CD4-positive, alpha-beta T cell (primary cell): ENCODE results near the gene PLK3. TPM values are rescaled to one million over a fixed set of nuclear protein-coding genes. Genes with fewer than 3 reads are reported as not detected.
A peak's percentile ranks its signal among the peaks of the same experiment; 100 is the strongest.
"Not testable (repeated sequence)": the region's sequence is repeated elsewhere in the genome, so short reads cannot be mapped to it uniquely, and the experiment has no call there.

ENCODE experiments used
- ATAC-seq: fragments of 200-7000 bp; cut with Tn5 transposase; one replicate; pipeline ENCODE4 v1.10.0; 2022; ENCODE audit warnings: mild to moderate bottlenecking; ENCODE audit not compliant: poor library complexity
- CTCF ChIA-PET: fragments of 350-600 bp; sonication (Branson Sonifier 250); formaldehyde crosslinking; loops from one replicate; lab custom pipeline; 2021; ENCODE audit warnings: antibody characterized with exemption, inconsistent platforms; lab: Charles Lee
- POLR2A ChIA-PET: fragments of 350-600 bp; sonication (Branson Sonifier 250); formaldehyde crosslinking; loops from one replicate; lab custom pipeline; 2021; ENCODE audit warnings: antibody characterized with exemption, inconsistent platforms; lab: Charles Lee
- DNase-seq, 14 experiments: peaks; one replicate each; pipeline ENCODE4 v3.0.0-alpha.2; 2013 to 2020; ENCODE audit warnings: mixed read lengths in 2 of 14
- H3K27ac ChIP-seq, 2 donors: one replicate each; pipeline versions ENCODE4 v1.5.1 to v1.7.0; 2013; ENCODE audit warnings: low read length in 2 of 2, low read depth in 1 of 2, mild to moderate bottlenecking in 1 of 2
- H3K27me3 ChIP-seq, 2 experiments: 1 replicate in 1 of 2; 2 replicates in 1 of 2; pipeline versions ENCODE4 v1.6.1 to v1.7.0; 2013; ENCODE audit warnings: low read length in 2 of 2, control low read depth in 1 of 2, mild to moderate bottlenecking in 1 of 2, moderate library complexity in 1 of 2; ENCODE audit not compliant: insufficient read depth in 2 of 2, control insufficient read depth in 1 of 2
- H3K36me3 ChIP-seq: one replicate; pipeline ENCODE4 v1.6.1; 2013; ENCODE audit warnings: low read length, control low read depth; ENCODE audit not compliant: insufficient read depth
- H3K4me1 ChIP-seq: one replicate; pipeline ENCODE4 v1.6.1; 2013; ENCODE audit warnings: low read length, control low read depth; ENCODE audit not compliant: insufficient read depth
- H3K4me3 ChIP-seq: one replicate; pipeline ENCODE4 v1.5.1; 2013; ENCODE audit warnings: mild to moderate bottlenecking, low read length, moderate library complexity
- H3K9me3 ChIP-seq, 2 experiments: 1 replicate in 1 of 2; 2 replicates in 1 of 2; pipeline versions ENCODE4 v1.6.1 to v1.7.0; 2013; ENCODE audit warnings: low read length in 2 of 2, mild to moderate bottlenecking in 2 of 2, control low read depth in 1 of 2, moderate library complexity in 1 of 2; ENCODE audit not compliant: control insufficient read depth in 1 of 2, insufficient read depth in 1 of 2
- H3K27ac Mint-ChIP-seq: one replicate; pipeline ENCODE4 v1.8.0; 2020; ENCODE audit warnings: mixed read lengths
- H3K27me3 Mint-ChIP-seq: one replicate; pipeline ENCODE4 v1.8.0; 2021; ENCODE audit warnings: mixed read lengths
- H3K36me3 Mint-ChIP-seq: one replicate; pipeline ENCODE4 v1.8.0; 2021; ENCODE audit warnings: low read depth, mixed read lengths
- H3K4me1 Mint-ChIP-seq: one replicate; pipeline ENCODE4 v1.8.0; 2021; ENCODE audit warnings: low read depth, mixed read lengths
- H3K4me3 Mint-ChIP-seq: one replicate; pipeline ENCODE4 v1.8.0; 2020; ENCODE audit warnings: mild to moderate bottlenecking, mixed read lengths
- H3K9me3 Mint-ChIP-seq: one replicate; pipeline ENCODE4 v1.8.0; 2020; ENCODE audit warnings: mixed read lengths
- CTCF ChIP-seq: fragments of 200-600 bp; IDR thresholded peaks from one replicate; pipeline ENCODE4 v1.8.0; 2022; ENCODE audit warnings: antibody characterized with exemption, mild to moderate bottlenecking
- intact Hi-C, 2 experiments: fragments of 100-400 bp; cut with DNase I in 1 of 2; cut with micrococcal nuclease in 1 of 2; formaldehyde crosslinking; loops; one replicate each; pipeline versions ENCODE4 v1.15.1 to v1.9.0; 2023 to 2025; cut with DNase I, micrococcal nuclease
- total RNA-seq, 174 experiments: library from RNA in 2 of 174; stranded (reverse) in 2 of 174; gene quantifications; one replicate each; pipeline ENCODE4 v1.2.3 and lab custom pipeline; 2021 to 2026

Gene PLK3
- total RNA-seq, 2 experiments from 2014 or later: 794 TPM

GRCh38 chr1:44760876-44761275 is 39.3 kb upstream of the PLK3 start:
- ATAC-seq (no peak), DNase-seq (no peak)
- no peak overlapping the region for H3K27ac Mint-ChIP-seq
- intact Hi-C loops: no loop called here
- POLR2A ChIA-PET: interaction anchor here (1.6 kb wide), 1 partner anchor 15 kb away, joined by 5 read pairs; the partner anchor contains the start of gene RPS8
- H3K4me1 Mint-ChIP-seq: no peaks in the 10 kb centered on the region
- no peaks in the 10 kb centered on the region for H3K9me3 Mint-ChIP-seq
- Histone ChIP-seq H3K4me3 (no peak overlapping the region), H3K27me3 (no peaks in the 10 kb centered on the region), H3K9me3 (no peaks in the 10 kb centered on the region), H3K27ac (no peak overlapping the region), H3K36me3 (peaks cover 4% of the 10 kb centered on the region), H3K4me1 (peaks cover 5% of the 10 kb centered on the region)
- no peak overlapping the region for H3K4me3 Mint-ChIP-seq
- TF ChIP-seq CTCF: no peak
- CTCF ChIA-PET: interaction anchor here (1.6 kb wide), 1 partner anchor 29 kb away, joined by 5 read pairs; no protein-coding TSS in a partner anchor
- H3K36me3 Mint-ChIP-seq: no peaks in the 10 kb centered on the region
- H3K27me3 Mint-ChIP-seq: no peaks in the 10 kb centered on the region

GRCh38 chr1:44766421-44766820 is 33.8 kb upstream of the PLK3 start:
- intact Hi-C loops, H3K4me3 ChIP-seq, H3K27ac ChIP-seq, H3K4me3 Mint-ChIP-seq, H3K27me3 Mint-ChIP-seq, H3K4me1 Mint-ChIP-seq, H3K27me3 ChIP-seq, ATAC-seq, H3K9me3 ChIP-seq, H3K36me3 ChIP-seq, CTCF ChIA-PET, H3K9me3 Mint-ChIP-seq, H3K27ac Mint-ChIP-seq, H3K36me3 Mint-ChIP-seq, H3K4me1 ChIP-seq, DNase-seq: not testable (repeated sequence)
- POLR2A ChIA-PET: interaction anchor here (2.2 kb wide), 1 partner anchor 9 kb away, joined by 10 read pairs; the partner anchor contains the start of gene RPS8

GRCh38 chr1:44775078-44775929 is 24.9 kb upstream of the PLK3 start, which contains the start of gene RPS8:
Gene RPS8 (plus strand): TSS chr1:44775540. CDS start chr1:44775597, 57 bp downstream.
- Histone ChIP-seq H3K27ac (peak within 1 kb of the TSS; percentile 91), H3K36me3 (peaks cover 37% of the 10 kb centered on the region), H3K4me3 (peak within 1 kb of the TSS; percentile 77), H3K27me3 (no peaks in the 10 kb centered on the region), H3K4me1 (peaks cover 33% of the 10 kb centered on the region), H3K9me3 (no peaks in the 10 kb centered on the region)
- peak; percentile 82 to 95 (median 86) for DNase-seq
- H3K9me3 Mint-ChIP-seq: no peaks in the 10 kb centered on the region
- ChIA-PET CTCF (interaction anchor here (1.3 to 3.8 kb wide), 5 partner anchors 10 to 46 kb away, joined by 8 to 20 read pairs (median 11); partner anchors contain the start of genes PLK3 and RNU5D-1), POLR2A (interaction anchor here (0.8 to 4.5 kb wide), 33 partner anchors 9 to 911 kb away, joined by 3 to 65 read pairs (median 6); partner anchors contain the start of genes AKR1A1, BEST4, BTBD19 and CCDC163)
- peak; percentile 83 for ATAC-seq
- no peaks in the 10 kb centered on the region for H3K27me3 Mint-ChIP-seq
- intact Hi-C loops: loop anchor here (1.0 to 10.0 kb wide), 7 partner anchors 43 to 719 kb away; partner anchors contain the start of genes RNU5D-1 (in 2 of the 2), ARMH1 (in 1 of the 2), EIF2B3 (in 1 of the 2) and MUTYH (in 1 of the 2)
- H3K4me3 Mint-ChIP-seq: peak within 1 kb of the TSS; percentile 90
- peaks cover 43% of the 10 kb centered on the region for H3K36me3 Mint-ChIP-seq
- no peak for TF ChIP-seq CTCF
- H3K4me1 Mint-ChIP-seq: peaks cover 54% of the 10 kb centered on the region
- H3K27ac Mint-ChIP-seq: peak within 1 kb of the TSS; percentile 89
